A673 (cell line): ENCODE measurements around the gene WSCD2. TPM values are rescaled to one million over a fixed set of nuclear protein-coding genes. Genes with fewer than 3 reads are reported as not detected.

Source experiments
- BruUV-seq: library from RNA; stranded (reverse); fragments of 400-500 nt; replicated peaks from 2 replicates; lab custom pipeline; 2021; lab: Mats Ljungman, UMichigan
- CTCF ChIA-PET: fragments of 300-600 bp; sonication (Branson Sonifier 250); formaldehyde crosslinking; loops from one replicate; lab custom pipeline; 2022; ENCODE audit warnings: antibody characterized with exemption; lab: Charles Lee
- POLR2A ChIA-PET: fragments of 300-600 bp; sonication (Branson Sonifier 250); formaldehyde crosslinking; loops from one replicate; lab custom pipeline; 2022; ENCODE audit warnings: antibody characterized with exemption; ENCODE audit not compliant: low non-redundant PET; lab: Charles Lee
- DNase-seq: peaks from one replicate; pipeline ENCODE4 v3.0.0-alpha.2; 2015; ENCODE audit warnings: low spot score
- H3K27ac ChIP-seq: fragments of 200-600 bp; sonication (generic); 2 replicates; pipeline ENCODE4 v1.5.1; 2016; ENCODE audit warnings: mixed run types, low read depth, mild to moderate bottlenecking, mixed read lengths, antibody characterized with exemption, low read length; ENCODE audit not compliant: poor library complexity, severe bottlenecking
- H3K27me3 ChIP-seq: fragments of 200-600 bp; sonication (generic); replicated peaks from 2 replicates; pipeline ENCODE4 v1.6.1; 2017; ENCODE audit warnings: mixed run types, low read depth, mild to moderate bottlenecking, mixed read lengths, antibody characterized with exemption, low read length; ENCODE audit not compliant: insufficient read depth, poor library complexity
- H3K36me3 ChIP-seq: fragments of 200-600 bp; sonication (generic); 2 replicates; pipeline ENCODE4 v1.6.1; 2016; ENCODE audit warnings: mixed run types, mild to moderate bottlenecking, mixed read lengths, antibody characterized with exemption, low read length; ENCODE audit not compliant: insufficient read depth, poor library complexity, severe bottlenecking
- H3K4me1 ChIP-seq: fragments of 200-600 bp; sonication (generic); 2 replicates; pipeline ENCODE4 v1.6.1; 2017; ENCODE audit warnings: mixed run types, mild to moderate bottlenecking, mixed read lengths, antibody characterized with exemption, low read length; ENCODE audit not compliant: insufficient read depth, poor library complexity, severe bottlenecking
- H3K4me3 ChIP-seq: fragments of 200-600 bp; sonication (generic); 2 replicates; pipeline ENCODE4 v1.5.1; 2016; ENCODE audit warnings: low read depth, mixed run types, mild to moderate bottlenecking, mixed read lengths, low read length; ENCODE audit not compliant: poor library complexity, severe bottlenecking
- H3K9me3 ChIP-seq: fragments of 200-600 bp; sonication (generic); 2 replicates; pipeline ENCODE4 v1.6.1; 2016; ENCODE audit warnings: mixed run types, low read depth, mild to moderate bottlenecking, mixed read lengths, antibody characterized with exemption, low read length; ENCODE audit not compliant: poor library complexity, severe bottlenecking
- EZH2 ChIP-seq: fragments of 200-600 bp; sonication (generic); IDR thresholded peaks from 2 replicates; pipeline ENCODE4 v1.6.1; 2017; ENCODE audit warnings: borderline replicate concordance, low read depth, mild to moderate bottlenecking, mixed read lengths, antibody characterized with exemption, low read length; ENCODE audit not compliant: poor library complexity, severe bottlenecking
- intact Hi-C: fragments of 100-400 bp; cut with micrococcal nuclease; formaldehyde crosslinking; loops from one replicate; pipeline ENCODE4 v1.10.0; 2022; ENCODE audit not compliant: unreplicated experiment
- total RNA-seq: library from RNA; stranded (reverse); gene quantifications from 2 replicates; pipeline ENCODE4 v1.2.3, GENCODE V29; 2021
- TF ChIP-seq, protein P1 (sequence below): fragments of 300-800, 200-600 bp; sonication (generic); conservative IDR thresholded peaks from 2 replicates; pipeline ENCODE4 v1.5.1; 2017; ENCODE audit warnings: low read depth, mild to moderate bottlenecking, antibody characterized with exemption, low read length, moderate library complexity, mixed read lengths

The WSCD2 gene
- total RNA-seq, 1 experiment from 2014 or later = not detected

GRCh38 chr12:108190529-108190928 lies 61.4 kb downstream of the WSCD2 start:
- no peak overlapping the region for H3K27ac ChIP-seq
- H3K4me3 ChIP-seq = no peak overlapping the region
- CTCF ChIA-PET = no interaction called here
- DNase-seq = no peak
- H3K36me3 ChIP-seq = no peaks in the 10 kb centered on the region
- H3K9me3 ChIP-seq = no peaks in the 10 kb centered on the region
- no peaks in the 10 kb centered on the region for H3K4me1 ChIP-seq
- H3K27me3 ChIP-seq = peaks cover 18% of the 10 kb centered on the region
- POLR2A ChIA-PET = no interaction called here
- BruUV-seq = no TSS peak
- intact Hi-C loops = loop anchor here (5.0 to 10.0 kb wide), 2 partner anchors 198 to 264 kb away; no protein-coding TSS in a partner anchor
- no peak for TF ChIP-seq EZH2
- TF ChIP-seq, protein P1, sequence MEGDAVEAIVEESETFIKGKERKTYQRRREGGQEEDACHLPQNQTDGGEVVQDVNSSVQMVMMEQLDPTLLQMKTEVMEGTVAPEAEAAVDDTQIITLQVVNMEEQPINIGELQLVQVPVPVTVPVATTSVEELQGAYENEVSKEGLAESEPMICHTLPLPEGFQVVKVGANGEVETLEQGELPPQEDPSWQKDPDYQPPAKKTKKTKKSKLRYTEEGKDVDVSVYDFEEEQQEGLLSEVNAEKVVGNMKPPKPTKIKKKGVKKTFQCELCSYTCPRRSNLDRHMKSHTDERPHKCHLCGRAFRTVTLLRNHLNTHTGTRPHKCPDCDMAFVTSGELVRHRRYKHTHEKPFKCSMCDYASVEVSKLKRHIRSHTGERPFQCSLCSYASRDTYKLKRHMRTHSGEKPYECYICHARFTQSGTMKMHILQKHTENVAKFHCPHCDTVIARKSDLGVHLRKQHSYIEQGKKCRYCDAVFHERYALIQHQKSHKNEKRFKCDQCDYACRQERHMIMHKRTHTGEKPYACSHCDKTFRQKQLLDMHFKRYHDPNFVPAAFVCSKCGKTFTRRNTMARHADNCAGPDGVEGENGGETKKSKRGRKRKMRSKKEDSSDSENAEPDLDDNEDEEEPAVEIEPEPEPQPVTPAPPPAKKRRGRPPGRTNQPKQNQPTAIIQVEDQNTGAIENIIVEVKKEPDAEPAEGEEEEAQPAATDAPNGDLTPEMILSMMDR = no peak

DNA sequence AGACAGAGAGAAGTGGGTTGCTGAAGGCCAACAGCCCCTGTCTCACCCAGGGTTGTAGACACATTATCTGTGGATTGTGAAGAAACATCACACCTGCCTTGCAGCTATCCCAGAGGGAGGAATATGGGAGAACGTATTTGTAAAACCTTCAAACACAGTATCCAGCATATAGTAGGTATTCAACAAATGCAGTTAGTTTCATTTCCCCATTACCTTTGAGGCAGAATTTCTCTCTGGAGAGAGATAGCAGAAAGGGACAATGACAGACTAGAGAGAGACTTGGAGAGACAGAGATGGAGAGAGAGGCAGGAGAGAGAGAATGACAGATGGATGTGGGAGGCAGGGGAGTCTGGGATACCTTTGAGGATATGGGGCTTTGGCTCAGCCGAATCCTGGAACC lies 62.0 kb downstream of the WSCD2 start:
- no peak for DNase-seq
- peaks cover 18% of the 10 kb centered on the region for H3K27me3 ChIP-seq
- BruUV-seq = no TSS peak
- intact Hi-C loops = loop anchor here (5.0 to 10.0 kb wide), 2 partner anchors 199 to 264 kb away; no protein-coding TSS in a partner anchor
- CTCF ChIA-PET = no interaction called here
- no peaks in the 10 kb centered on the region for H3K9me3 ChIP-seq
- POLR2A ChIA-PET = no interaction called here
- H3K36me3 ChIP-seq = no peaks in the 10 kb centered on the region
- no peak overlapping the region for H3K27ac ChIP-seq
- H3K4me1 ChIP-seq = no peaks in the 10 kb centered on the region
- H3K4me3 ChIP-seq = no peak overlapping the region
- no peak for TF ChIP-seq EZH2
- TF ChIP-seq, protein P1 = no peak

DNA sequence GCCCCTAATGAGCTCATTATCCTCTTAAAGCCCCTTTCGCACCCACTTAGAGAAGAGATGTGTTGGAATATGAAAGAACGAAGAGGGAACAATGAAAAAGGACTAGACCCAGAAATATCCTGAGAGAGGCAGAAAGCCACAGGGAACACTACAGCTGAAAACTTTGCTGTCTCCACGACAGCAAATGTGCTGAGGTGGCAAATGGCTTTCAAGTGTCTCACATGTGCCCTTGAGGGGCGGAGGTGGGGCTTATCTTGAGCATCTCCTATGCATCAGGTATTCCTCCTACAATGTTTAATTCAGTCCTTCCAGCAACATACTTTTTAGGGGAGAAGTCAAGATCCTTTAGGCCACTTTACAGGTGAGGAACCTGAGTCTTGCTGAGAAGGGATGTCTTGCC lies 62.9 kb downstream of the WSCD2 start:
- no peak overlapping the region for H3K27ac ChIP-seq
- H3K27me3 ChIP-seq = peaks cover 14% of the 10 kb centered on the region
- intact Hi-C loops = loop anchor here (5.0 to 10.0 kb wide), 2 partner anchors 200 to 263 kb away; no protein-coding TSS in a partner anchor
- BruUV-seq = no TSS peak
- ChIA-PET CTCF (no interaction called here), POLR2A (no interaction called here)
- H3K36me3 ChIP-seq = no peaks in the 10 kb centered on the region
- H3K9me3 ChIP-seq = no peaks in the 10 kb centered on the region
- H3K4me1 ChIP-seq = no peaks in the 10 kb centered on the region
- DNase-seq = no peak
- TF ChIP-seq, protein P1 = no peak
- TF ChIP-seq EZH2 = no peak
- H3K4me3 ChIP-seq = no peak overlapping the region
